Peyer's patch (tissue), 4 donors: Measurements from ENCODE around the gene WAC.

Experiments used
- CTCF ChIP-seq, 6 experiments: fragments of 450-650 bp in 4 of 6; fragments of 200-600 bp in 2 of 6; sonication (generic) in 1 of 6; IDR thresholded peaks; one replicate each; pipeline ENCODE4 v1.5.1; 2017 to 2019; ENCODE audit warnings: antibody characterized with exemption in 6 of 6, mild to moderate bottlenecking in 3 of 6, moderate library complexity in 1 of 6
- POLR2A ChIP-seq, 2 donors: fragments of 450-650 bp; IDR thresholded peaks; one replicate each; pipeline ENCODE4 v1.5.1; 2017; ENCODE audit warnings: antibody characterized with exemption in 2 of 2, mild to moderate bottlenecking in 2 of 2, moderate library complexity in 2 of 2

- TF ChIP-seq CTCF (IDR thresholded peaks at IDR 0.05): no peak
- TF ChIP-seq POLR2A (IDR thresholded peaks at IDR 0.05): no peak
Observed at GRCh38 chr10:28535846-28536245, 2.9 kb downstream of the WAC start.
